GM12878 (cell line): ENCODE results near the gene JMJD4. TPM values are rescaled to one million over a fixed set of nuclear protein-coding genes. Genes with fewer than 3 reads are reported as not detected.

Experiments used
- ATAC-seq: fragments of 200-7000 bp; cut with Tn5 transposase; 3 replicates; pipeline ENCODE4 v1.9.1; 2020; ENCODE audit warnings: mild to moderate bottlenecking, moderate library complexity
- BruUV-seq: library from RNA; stranded (reverse); fragments of 400-500 nt; replicated peaks from 2 replicates; lab custom pipeline; 2021; lab: Mats Ljungman, UMichigan
- CTCF ChIA-PET: fragments of 300-600 bp; sonication (Branson Sonifier 250); formaldehyde crosslinking; extraction: SDS; loops from one replicate; lab custom pipeline; 2021; ENCODE audit warnings: inconsistent platforms; lab: Yijun Ruan, JAX
- POLR2A ChIA-PET: fragments of 350-600 bp; formaldehyde crosslinking; extraction: SDS; loops from one replicate; lab custom pipeline; 2021; ENCODE audit warnings: inconsistent platforms; lab: Charles Lee
- RAD21 ChIA-PET: fragments of 300-600 bp; sonication (Branson Sonifier 250); formaldehyde crosslinking; loops from one replicate; lab custom pipeline; 2023; ENCODE audit warnings: antibody characterized with exemption; ENCODE audit not compliant: unreplicated experiment; lab: Charles Lee
- SMC1A ChIA-PET: fragments of 300-600 bp; sonication (Branson Sonifier 250); formaldehyde crosslinking; loops from one replicate; lab custom pipeline; 2023; ENCODE audit not compliant: unreplicated experiment, uncharacterized antibody; lab: Charles Lee
- DNase-seq: peaks from one replicate; pipeline ENCODE4 v3.0.0-alpha.2; 2011; ENCODE audit warnings: low read depth, low spot score
- FAIRE-seq: peaks from 3 replicates; lab custom pipeline; 2011; peaks lifted over from hg19 to GRCh38; lab: Jason Lieb, UNC
- H2AFZ ChIP-seq: 2 replicates; pipeline ENCODE4 v1.6.0; 2011; ENCODE audit warnings: low read depth, low read length, control low read depth; ENCODE audit not compliant: control insufficient read depth
- H3K27ac ChIP-seq: 2 replicates; pipeline ENCODE4 v1.5.1; 2011; ENCODE audit warnings: control low read depth; ENCODE audit not compliant: control insufficient read depth, insufficient read depth
- H3K27me3 ChIP-seq, 2 experiments: replicated peaks in 1 of 2; 2 replicates each; pipeline versions ENCODE4 v1.6.0 to v1.6.1; 2011; ENCODE audit warnings: low read length in 1 of 2; ENCODE audit not compliant: control insufficient read depth in 2 of 2, insufficient read depth in 2 of 2
- H3K36me3 ChIP-seq, 2 experiments: 2 replicates each; pipeline ENCODE4 v1.5.1; 2011; ENCODE audit warnings: low read length in 1 of 2; ENCODE audit not compliant: control insufficient read depth in 2 of 2, insufficient read depth in 2 of 2
- H3K4me1 ChIP-seq: 2 replicates; pipeline ENCODE4 v1.6.1; 2011; ENCODE audit warnings: mild to moderate bottlenecking, low read length, moderate library complexity, mixed read lengths; ENCODE audit not compliant: control insufficient read depth, insufficient read depth
- H3K4me2 ChIP-seq: 2 replicates; pipeline ENCODE4 v1.6.0; 2011; ENCODE audit warnings: control low read depth; ENCODE audit not compliant: control insufficient read depth, insufficient read depth
- H3K4me3 ChIP-seq: fragments of 200-600 bp; sonication (generic); 2 replicates; pipeline ENCODE4 v1.5.1; 2016
- H3K79me2 ChIP-seq: 2 replicates; pipeline ENCODE4 v1.6.0; 2011; ENCODE audit warnings: low read length; ENCODE audit not compliant: control insufficient read depth, insufficient read depth
- H3K9ac ChIP-seq: 2 replicates; pipeline ENCODE4 v1.8.0; 2011; ENCODE audit warnings: low read length, control low read depth, mixed read lengths; ENCODE audit not compliant: control insufficient read depth, insufficient read depth
- H3K9me3 ChIP-seq: replicated peaks from 3 replicates; pipeline ENCODE4 v1.5.1; 2011; ENCODE audit warnings: mild to moderate bottlenecking, low read length; ENCODE audit not compliant: control insufficient read depth, insufficient read depth
- H4K20me1 ChIP-seq: 2 replicates; pipeline ENCODE4 v1.6.0; 2011; ENCODE audit not compliant: control insufficient read depth, insufficient read depth
- KDM1A ChIP-seq: fragments of 200-600 bp; sonication (generic); IDR thresholded peaks from 2 replicates; pipeline ENCODE4 v1.6.1; 2016; ENCODE audit warnings: borderline replicate concordance
- POLR2A ChIP-seq: IDR thresholded peaks from 2 replicates; pipeline ENCODE4 v1.6.1; 2011; ENCODE audit warnings: low read depth, mild to moderate bottlenecking, low read length
- POU2F2 ChIP-seq: IDR thresholded peaks from 3 replicates; pipeline ENCODE4 v1.6.1; 2011; ENCODE audit warnings: low read depth, mild to moderate bottlenecking, low read length, borderline replicate concordance
- TBL1XR1 ChIP-seq: IDR thresholded peaks from 2 replicates; pipeline ENCODE4 v1.6.1; 2012; ENCODE audit warnings: low read depth, low read length, improper control_type of control experiment
- WGBS: methylation state at CpG from one replicate; pipeline ENCODE4 v1.1.6; 2016; ENCODE audit warnings: low lambda C conversion rate; ENCODE audit not compliant: insufficient replicate concordance, insufficient coverage; ENCODE audit errors: missing lambda C conversion rate; 5-methylcytosine and 5-hydroxymethylcytosine counted together
- in situ Hi-C: fragments of 300-500 bp; cut with MboI; formaldehyde crosslinking; loops from 9 replicates; pipeline ENCODE4 v1.14.3; 2018; ENCODE audit warnings: mixed read lengths
- intact Hi-C: fragments of 100-400 bp; cut with micrococcal nuclease; formaldehyde crosslinking; loops from one replicate; pipeline ENCODE4 v1.14.2; 2022; ENCODE audit not compliant: unreplicated experiment
- polyA plus RNA-seq, 11 experiments: library from polyadenylated mRNA; depleted of rRNA in 4 of 11; unstranded in 6 of 11; stranded (reverse) in 5 of 11; fragments of >200 nt; fragmentation: Nextera tagmentation in 4 of 11; fragmentation: Illumina TruSeq in 1 of 11; extraction: Ambion mirVana in 4 of 11; extraction: Trizol in 1 of 11; gene quantifications; 1 replicate in 1 of 11; 2 replicates in 10 of 11; pipeline versions ENCODE4 v1.2.1 to v1.2.3, GENCODE V29; 2011 to 2016; ENCODE audit warnings: inconsistent platforms in 2 of 11, missing spikeins in 2 of 11, low read depth in 1 of 11
- total RNA-seq, 4 experiments: library from RNA; depleted of rRNA in 3 of 4; stranded (reverse); fragments of >200 nt in 3 of 4; fragmentation: Illumina TruSeq in 1 of 4; extraction: Trizol in 1 of 4; gene quantifications; 2 replicates each; pipeline versions ENCODE4 v1.2.1 to v1.2.3, GENCODE V29; 2013 to 2021
- TF ChIP-seq, protein P1 (sequence below): IDR thresholded peaks from 2 replicates; pipeline ENCODE4 v1.6.1; 2012; ENCODE audit warnings: low read depth, low read length, improper control_type of control experiment

JMJD4 gene
- total and polyA plus RNA-seq, 10 of the 15 experiments (the other 5 are each of a cell fraction or from before 2014, with no cell fraction given): 0.89 to 38.3 (median 18.4) TPM

- RAD21 ChIA-PET: interaction anchor here (0.9 kb wide), 1 partner anchor 28 kb away, joined by 3 read pairs; no protein-coding TSS in a partner anchor
- no peak overlapping the region for H2AFZ ChIP-seq
- peaks cover 0 to 6% of the 10 kb centered on the region in 2 experiments; a peak in 3 of 4 replicates for H3K36me3 ChIP-seq
- in situ Hi-C loops: no loop called here
- ATAC-seq: no peak
- H3K27me3 ChIP-seq: no peaks in the 10 kb centered on the region
- 82% methylated on average over 16 of the region's 16 CpGs for WGBS
- H4K20me1 ChIP-seq: no peaks in the 10 kb centered on the region
- H3K9ac ChIP-seq: no peak overlapping the region
- no peak for FAIRE-seq
- H3K4me1 ChIP-seq: peaks cover 17% of the 10 kb centered on the region
- CTCF ChIA-PET: interaction anchor here (1.2 to 1.7 kb wide), 2 partner anchors 30 to 269 kb away, joined by 3 read pairs; no protein-coding TSS in a partner anchor
- no peak overlapping the region for H3K4me3 ChIP-seq
- H3K4me2 ChIP-seq: no peak overlapping the region
- POLR2A ChIA-PET: interaction anchor here (1.1 kb wide), 1 partner anchor 32 kb away, joined by 3 read pairs; no protein-coding TSS in a partner anchor
- no peak overlapping the region for H3K27ac ChIP-seq
- peaks cover 18% of the 10 kb centered on the region for H3K79me2 ChIP-seq
- intact Hi-C loops: loop anchor here (10.0 kb wide), 1 partner anchor 54 kb away; no protein-coding TSS in a partner anchor
- BruUV-seq: no TSS peak
- TF ChIP-seq TBL1XR1 (no peak), POU2F2 (no peak), KDM1A (no peak), POLR2A (peak; percentile 41)
- TF ChIP-seq, protein P1, sequence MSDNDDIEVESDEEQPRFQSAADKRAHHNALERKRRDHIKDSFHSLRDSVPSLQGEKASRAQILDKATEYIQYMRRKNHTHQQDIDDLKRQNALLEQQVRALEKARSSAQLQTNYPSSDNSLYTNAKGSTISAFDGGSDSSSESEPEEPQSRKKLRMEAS: no peak
- SMC1A ChIA-PET: no interaction called here
- DNase-seq: no peak
- peaks cover 2% of the 10 kb centered on the region; the same call in 2 of the 3 replicates for H3K9me3 ChIP-seq
These were observed 4.4 kb downstream of the JMJD4 start for GRCh38 chr1:227730630-227731151.
